ENCODE data around the gene OXTR.

The OXTR gene

DNA sequence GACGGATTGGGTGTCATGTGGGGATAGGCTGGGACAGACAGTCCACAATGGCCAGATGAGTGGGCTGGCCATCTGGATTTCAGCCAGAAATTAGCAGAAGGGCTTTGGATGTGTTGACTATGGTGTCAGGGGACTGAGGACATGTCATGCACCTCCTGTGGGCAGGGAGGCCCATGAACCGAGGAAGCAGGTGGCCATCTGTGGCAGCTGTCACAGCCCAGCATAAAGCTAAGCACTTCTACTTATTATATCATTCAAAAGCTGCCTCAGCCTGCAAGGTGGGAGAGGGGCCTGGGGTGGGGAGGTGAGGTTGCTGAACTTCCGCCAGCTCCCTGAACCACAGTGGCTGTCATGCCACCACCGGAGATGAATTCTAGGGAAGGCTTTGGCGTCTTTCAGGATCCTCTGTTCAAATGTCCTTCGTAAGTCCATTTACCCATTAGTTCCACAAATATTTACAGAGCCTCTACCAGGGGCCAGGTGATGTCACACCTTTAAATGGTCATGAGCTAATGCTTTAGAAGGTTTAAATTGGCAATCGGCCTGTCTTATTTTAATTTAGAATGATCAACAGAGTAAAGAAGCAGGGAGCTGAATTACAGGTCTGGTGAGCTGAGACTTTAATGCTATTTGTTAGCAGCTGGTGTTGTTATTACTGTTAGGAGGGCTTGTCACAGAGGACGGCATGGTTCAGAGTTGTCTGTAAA, 59.5 kb downstream of the OXTR start:
- DNase-seq = no peak

DNA sequence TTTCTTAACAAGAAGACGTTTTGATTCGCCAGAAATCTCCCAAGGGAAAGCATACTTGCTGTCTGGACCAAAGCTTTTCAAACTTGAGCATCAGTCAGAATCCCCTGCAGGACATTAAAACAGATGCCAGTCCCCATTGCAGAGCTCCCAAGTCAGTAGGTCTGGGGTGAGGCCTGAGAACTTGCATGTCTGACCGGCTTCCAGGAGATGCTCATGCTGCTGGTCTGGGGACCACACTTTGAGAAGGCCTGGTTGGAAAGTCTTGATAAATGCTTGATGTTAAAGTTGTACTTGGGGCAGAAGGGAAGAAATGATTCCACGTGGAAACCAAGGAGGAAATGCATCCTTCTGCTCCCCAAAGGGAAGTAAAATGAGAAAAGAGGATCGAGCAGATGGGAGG, 60.1 kb downstream of the OXTR start:
- no peak for DNase-seq

DNA sequence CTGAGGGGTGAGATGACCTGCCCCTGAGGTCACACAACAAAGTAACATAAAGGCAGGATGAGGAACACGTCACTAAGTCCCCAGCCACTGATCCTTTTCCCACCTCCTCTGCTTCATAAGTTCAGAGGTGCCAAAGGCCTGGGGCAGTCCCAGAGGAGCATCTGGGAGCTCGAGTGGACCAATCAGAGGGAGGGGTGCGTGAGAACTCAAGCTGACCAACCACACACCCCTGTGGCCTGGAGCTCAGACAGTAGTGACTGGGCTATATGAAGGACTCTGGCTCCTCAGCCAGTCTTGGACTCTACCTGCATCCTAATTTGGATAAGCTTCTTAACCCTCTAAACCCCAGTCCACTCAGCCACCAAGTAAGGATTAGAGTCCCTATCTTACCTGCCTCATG, 63.8 kb downstream of the OXTR start:
- DNase-seq = no peak

DNA sequence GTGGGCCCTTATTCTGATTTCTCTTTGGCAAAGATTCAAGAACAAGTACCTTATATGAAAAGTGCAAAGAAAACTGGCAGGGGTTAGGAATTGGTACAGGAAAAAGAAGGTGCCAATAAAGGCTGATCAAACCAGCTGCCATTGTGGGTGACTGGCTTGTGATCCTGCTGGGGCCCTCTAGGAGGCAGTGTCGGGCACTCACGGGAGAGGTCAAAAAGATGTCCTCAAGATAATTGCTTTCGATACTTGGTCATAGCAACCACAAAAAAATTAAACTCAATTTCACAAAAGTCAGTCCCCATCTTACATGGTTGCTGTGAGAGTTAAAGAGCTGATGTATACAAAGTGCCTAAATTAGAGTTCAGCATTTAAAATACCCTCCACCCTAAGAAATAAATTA, 66.9 kb downstream of the OXTR start:
- DNase-seq = no peak

All from activated naive CD4-positive, alpha-beta T cell (primary cell).